Tibial nerve (tissue), 4 donors: ENCODE results near the gene FKTN. TPM values are rescaled to one million over a fixed set of nuclear protein-coding genes. Genes with fewer than 3 reads are reported as not detected.

Source experiments
- DNase-seq, 2 donors: peaks; one replicate each; pipeline ENCODE4 v3.0.0-alpha.2; 2019; ENCODE audit warnings: low spot score in 2 of 2
- H3K27ac ChIP-seq, 4 donors: fragments of 200-600 bp; sonication (generic) in 3 of 4; one replicate each; pipeline ENCODE4 v1.5.1; 2017 to 2019; ENCODE audit warnings: mild to moderate bottlenecking in 1 of 4
- H3K27me3 ChIP-seq, 2 donors: fragments of 200-600 bp; sonication (generic) in 1 of 2; one replicate each; pipeline versions ENCODE4 v1.5.1 to v1.6.0; 2017 to 2019
- H3K36me3 ChIP-seq, 3 donors: fragments of 200-600 bp; sonication (generic); one replicate each; pipeline ENCODE4 v1.5.1; 2018 to 2019
- H3K4me1 ChIP-seq, 4 donors: fragments of 200-600 bp; sonication (generic) in 3 of 4; one replicate each; pipeline ENCODE4 v1.5.1; 2017 to 2019
- H3K4me3 ChIP-seq, 4 donors: fragments of 200-600 bp; sonication (generic) in 3 of 4; one replicate each; pipeline ENCODE4 v1.5.1; 2017 to 2019; ENCODE audit warnings: mild to moderate bottlenecking in 1 of 4, moderate library complexity in 1 of 4
- H3K9me3 ChIP-seq, 4 donors: fragments of 200-600 bp; sonication (generic) in 3 of 4; one replicate each; pipeline ENCODE4 v1.5.1; 2017 to 2019
- CTCF ChIP-seq, 5 experiments: fragments of 200-600 bp in 3 of 5; fragments of 450-650 bp in 2 of 5; sonication (generic) in 3 of 5; IDR thresholded peaks; one replicate each; pipeline ENCODE4 v1.5.1; 2016 to 2019; ENCODE audit warnings: antibody characterized with exemption in 5 of 5, mild to moderate bottlenecking in 3 of 5, moderate library complexity in 2 of 5
- EP300 ChIP-seq, 2 donors: sonication (generic); formaldehyde crosslinking; IDR thresholded peaks; one replicate each; pipeline ENCODE4 v1.6.1; 2017; ENCODE audit warnings: antibody characterized with exemption in 2 of 2, mild to moderate bottlenecking in 1 of 2
- POLR2A ChIP-seq, 2 donors: fragments of 450-650 bp; IDR thresholded peaks; one replicate each; pipeline ENCODE4 v1.6.1; 2017; ENCODE audit warnings: antibody characterized with exemption in 2 of 2, mild to moderate bottlenecking in 2 of 2, moderate library complexity in 2 of 2
- whole genome bisulfite sequencing, 2 donors: methylation state at CpG; one replicate each; pipeline ENCODE4 v1.1.5; 2018; 5-methylcytosine and 5-hydroxymethylcytosine counted together
- total RNA-seq, 4 donors: library from RNA; depleted of rRNA; stranded (reverse); fragments of >200 nt; gene quantifications; one replicate each; pipeline ENCODE4 v1.1.0, GENCODE V29; 2016

Gene FKTN
- total RNA-seq, 4 donors from 2014 or later = 8.6 to 18.2 (median 14.0) TPM

- 2% methylated on average over 49 to 57 of the region's 75 CpGs for WGBS, 2 donors
- Histone ChIP-seq H3K4me3 (peak overlapping the region; percentile 6 to 53 (median 42)), H3K9me3 (no peaks in the 10 kb centered on the region), H3K27ac (no peak overlapping the region), H3K4me1 (peaks cover 0 to 14% (median 6%) of the 10 kb centered on the region in 4 donors), H3K36me3 (no peaks in the 10 kb centered on the region), H3K27me3 (peaks cover 0 to 31% of the 10 kb centered on the region in 2 donors)
- no peak for DNase-seq
- TF ChIP-seq EP300 (IDR thresholded peaks at IDR 0.05) = no peak
- no peak for TF ChIP-seq POLR2A (IDR thresholded peaks at IDR 0.05)
- TF ChIP-seq CTCF (IDR thresholded peaks at IDR 0.05) = peak in 2 of 5 experiments; percentile 10 to 27
These were observed 98.4 kb downstream of the FKTN start for GRCh38 chr9:105656131-105656921.

- peaks cover 0 to 31% of the 10 kb centered on the region in 2 donors for H3K27me3 ChIP-seq
- no peak for TF ChIP-seq EP300 (IDR thresholded peaks at IDR 0.05)
- TF ChIP-seq POLR2A (IDR thresholded peaks at IDR 0.05) = no peak
- TF ChIP-seq CTCF (IDR thresholded peaks at IDR 0.05) = no peak
- H3K9me3 ChIP-seq = no peaks in the 10 kb centered on the region
- peaks cover 0 to 14% (median 6%) of the 10 kb centered on the region in 4 donors for H3K4me1 ChIP-seq
- DNase-seq = no peak
- no peaks in the 10 kb centered on the region for H3K36me3 ChIP-seq
- H3K4me3 ChIP-seq = no peak overlapping the region
- H3K27ac ChIP-seq = no peak overlapping the region
- WGBS, 2 donors = 81 to 91% methylated on average over 2 of the region's 2 CpGs
These were observed 100.4 kb downstream of the FKTN start for GRCh38 chr9:105658351-105658750.

GRCh38 chr9:105661011-105661410 is 103.1 kb downstream of the FKTN start:
- Histone ChIP-seq H3K27ac (no peak overlapping the region), H3K27me3 (peaks cover 0 to 26% of the 10 kb centered on the region in 2 donors), H3K9me3 (no peaks in the 10 kb centered on the region), H3K4me3 (no peak overlapping the region), H3K4me1 (peaks cover 0 to 10% (median 5%) of the 10 kb centered on the region in 4 donors), H3K36me3 (no peaks in the 10 kb centered on the region)
- no peak for DNase-seq
- WGBS, 2 donors = 86 to 91% methylated on average over 4 of the region's 4 CpGs
- no peak for TF ChIP-seq CTCF (IDR thresholded peaks at IDR 0.05)
- TF ChIP-seq EP300 (IDR thresholded peaks at IDR 0.05) = no peak
- TF ChIP-seq POLR2A (IDR thresholded peaks at IDR 0.05) = no peak

GRCh38 chr9:105662184-105663104 is 104.5 kb downstream of the FKTN start, which contains the start of gene TAL2:
TSS of gene TAL2 (plus strand) at chr9:105662457. CDS start at chr9:105662497, 40 bp downstream.
- Histone ChIP-seq H3K27me3 (peaks cover 0 to 11% of the 10 kb centered on the region in 2 donors), H3K4me3 (no peak within 1 kb of the TSS), H3K36me3 (no peaks in the 10 kb centered on the region), H3K9me3 (no peaks in the 10 kb centered on the region), H3K27ac (no peak within 1 kb of the TSS), H3K4me1 (no peaks in the 10 kb centered on the region)
- WGBS, 2 donors = 89 to 91% methylated on average over 12 of the region's 12 CpGs
- DNase-seq = no peak
- TF ChIP-seq CTCF (IDR thresholded peaks at IDR 0.05) (no peak), EP300 (IDR thresholded peaks at IDR 0.05) (no peak), POLR2A (IDR thresholded peaks at IDR 0.05) (no peak)
